CD14-positive monocyte (primary cell): ENCODE data around the gene CHTOP. TPM values are rescaled to one million over a fixed set of nuclear protein-coding genes. Genes with fewer than 3 reads are reported as not detected.
A peak's percentile ranks its signal among the peaks of the same experiment; 100 is the strongest.

Experiments
- DNase-seq, 3 donors: peaks; one replicate each; pipeline ENCODE4 v3.0.0-alpha.2; 2011 to 2022
- H2AFZ ChIP-seq: 2 replicates; pipeline ENCODE4 v1.6.0; 2012; ENCODE audit warnings: mild to moderate bottlenecking, low read depth, low read length, inconsistent platforms; ENCODE audit not compliant: insufficient read depth, poor library complexity, severe bottlenecking
- H3K27ac ChIP-seq, 2 donors: 1 replicate in 1 of 2; 2 replicates in 1 of 2; pipeline ENCODE4 v1.5.1; 2012 to 2013; ENCODE audit warnings: low read length in 2 of 2, control low read depth in 1 of 2, inconsistent platforms in 1 of 2, low read depth in 1 of 2, mild to moderate bottlenecking in 1 of 2
- H3K27me3 ChIP-seq, 2 donors: one replicate each; pipeline versions ENCODE4 v1.6.0 to v1.6.1; 2011 to 2013; ENCODE audit warnings: low read length in 2 of 2; ENCODE audit not compliant: control insufficient read depth in 2 of 2, insufficient read depth in 2 of 2
- H3K36me3 ChIP-seq, 2 donors: replicated peaks in 1 of 2; 1 replicate in 1 of 2; 2 replicates in 1 of 2; pipeline versions ENCODE4 v1.5.1 to v1.6.1; 2012 to 2013; ENCODE audit warnings: low read length in 2 of 2, control low read depth in 1 of 2, inconsistent platforms in 1 of 2, mild to moderate bottlenecking in 1 of 2; ENCODE audit not compliant: insufficient read depth in 2 of 2, control insufficient read depth in 1 of 2
- H3K4me1 ChIP-seq, 2 donors: 1 replicate in 1 of 2; 2 replicates in 1 of 2; pipeline versions ENCODE4 v1.5.1 to v1.6.1; 2012 to 2013; ENCODE audit warnings: low read length in 2 of 2, control low read depth in 1 of 2, inconsistent platforms in 1 of 2, mild to moderate bottlenecking in 1 of 2, moderate library complexity in 1 of 2; ENCODE audit not compliant: insufficient read depth in 2 of 2, control insufficient read depth in 1 of 2
- H3K4me2 ChIP-seq: replicated peaks from 2 replicates; pipeline ENCODE3; 2012; ENCODE audit warnings: low read length, moderate library complexity, mild to moderate bottlenecking; ENCODE audit not compliant: poor library complexity, severe bottlenecking; ENCODE audit errors: extremely low read depth
- H3K4me3 ChIP-seq, 3 experiments: fragments of 200-600 bp in 1 of 3; sonication (generic) in 1 of 3; replicated peaks in 1 of 3; 1 replicate in 2 of 3; 2 replicates in 1 of 3; pipeline ENCODE4 v1.5.1; 2011 to 2013; ENCODE audit warnings: low read length in 3 of 3, mild to moderate bottlenecking in 3 of 3, control low read depth in 2 of 3, low read depth in 2 of 3, inconsistent platforms in 1 of 3, moderate library complexity in 1 of 3
- H3K79me2 ChIP-seq: 2 replicates; pipeline ENCODE4 v1.6.0; 2012; ENCODE audit warnings: mild to moderate bottlenecking, control low read depth, inconsistent platforms, low read length, moderate library complexity; ENCODE audit not compliant: insufficient read depth
- H3K9ac ChIP-seq: 2 replicates; pipeline ENCODE4 v1.6.0; 2017; ENCODE audit warnings: low read length, mild to moderate bottlenecking; ENCODE audit not compliant: insufficient read depth, poor library complexity, severe bottlenecking
- H3K9me3 ChIP-seq, 2 donors: replicated peaks in 1 of 2; 1 replicate in 1 of 2; 2 replicates in 1 of 2; pipeline versions ENCODE4 v1.5.1 to v1.6.1; 2012 to 2013; ENCODE audit warnings: low read length in 2 of 2, control low read depth in 1 of 2; ENCODE audit not compliant: control insufficient read depth in 1 of 2, insufficient read depth in 1 of 2
- H4K20me1 ChIP-seq: 2 replicates; pipeline ENCODE4 v1.6.0; 2012; ENCODE audit warnings: mild to moderate bottlenecking, low read length, control low read depth, moderate library complexity; ENCODE audit not compliant: insufficient read depth
- H3K27ac Mint-ChIP-seq, 7 donors: one replicate each; pipeline ENCODE4 v1.8.0; 2020; ENCODE audit warnings: mild to moderate bottlenecking in 7 of 7, mixed read lengths in 7 of 7, moderate library complexity in 6 of 7, inconsistent platforms in 2 of 7
- H3K27me3 Mint-ChIP-seq, 3 donors: one replicate each; pipeline ENCODE4 v1.8.0; 2021 to 2022; ENCODE audit warnings: low read depth in 3 of 3, mild to moderate bottlenecking in 3 of 3, mixed read lengths in 3 of 3, moderate library complexity in 3 of 3, inconsistent platforms in 1 of 3
- H3K36me3 Mint-ChIP-seq, 2 donors: one replicate each; pipeline ENCODE4 v1.8.0; 2020; ENCODE audit warnings: mixed read lengths in 2 of 2, inconsistent platforms in 1 of 2, mild to moderate bottlenecking in 1 of 2
- H3K4me1 Mint-ChIP-seq: one replicate; pipeline ENCODE4 v1.8.0; 2020; ENCODE audit warnings: mild to moderate bottlenecking, mixed read lengths
- H3K4me3 Mint-ChIP-seq, 2 donors: one replicate each; pipeline ENCODE4 v1.8.0; 2020; ENCODE audit warnings: mild to moderate bottlenecking in 2 of 2, mixed read lengths in 2 of 2, moderate library complexity in 1 of 2
- H3K9me3 Mint-ChIP-seq, 7 donors: one replicate each; pipeline ENCODE4 v1.8.0; 2020 to 2022; ENCODE audit warnings: mixed read lengths in 7 of 7, mild to moderate bottlenecking in 6 of 7, moderate library complexity in 6 of 7, inconsistent platforms in 2 of 7
- CTCF ChIP-seq: fragments of 200-600 bp; IDR thresholded peaks from one replicate; pipeline ENCODE4 v1.8.0; 2022; ENCODE audit warnings: antibody characterized with exemption, mild to moderate bottlenecking
- WGBS: methylation state at CpG from one replicate; pipeline ENCODE4 v1.1.5; 2013; ENCODE audit warnings: missing lambda C conversion rate; ENCODE audit not compliant: insufficient coverage; 5-methylcytosine and 5-hydroxymethylcytosine counted together
- intact Hi-C, 2 donors: fragments of 100-400 bp; cut with micrococcal nuclease; formaldehyde crosslinking; loops; one replicate each; pipeline versions ENCODE4 v1.15.0 to v1.15.1; 2023
- polyA plus RNA-seq, 3 donors: library from polyadenylated mRNA; depleted of rRNA in 1 of 3; unstranded in 2 of 3; stranded (reverse) in 1 of 3; fragments of 300-500 nt in 2 of 3; fragments of >200 nt in 1 of 3; fragmentation: Illumina TruSeq in 2 of 3; gene quantifications; 1 replicate in 2 of 3; 2 replicates in 1 of 3; pipeline ENCODE4 v1.2.3, GENCODE V29; 2012 to 2021

Gene CHTOP
- polyA plus RNA-seq, 3 donors = 28.1 to 56.2 (median 38.2) TPM

- Histone ChIP-seq H3K9me3 (no peaks in the 10 kb centered on the region), H4K20me1 (peaks cover 91% of the 10 kb centered on the region), H2AFZ (no peak overlapping the region), H3K27me3 (no peaks in the 10 kb centered on the region), H3K36me3 (peaks cover 97 to 100% of the 10 kb centered on the region in 2 donors), H3K79me2 (peaks cover 99% of the 10 kb centered on the region), H3K4me2 (no peak overlapping the region), H3K4me3 (no peak overlapping the region), H3K4me1 (peaks cover 6 to 14% of the 10 kb centered on the region in 2 donors), H3K9ac (no peak overlapping the region), H3K27ac (no peak overlapping the region)
- TF ChIP-seq CTCF = no peak
- Mint-ChIP-seq H3K9me3 (no peaks in the 10 kb centered on the region), H3K27me3 (peaks cover 0 to 2% (median 0%) of the 10 kb centered on the region in 3 donors), H3K27ac (no peak overlapping the region), H3K36me3 (peaks cover 87 to 100% of the 10 kb centered on the region in 2 donors), H3K4me1 (peaks cover 20% of the 10 kb centered on the region), H3K4me3 (no peak overlapping the region)
- DNase-seq = no peak
- WGBS = 80% methylated on average over 1 of the region's 6 CpGs
- intact Hi-C loops = no loop called here
Measured at GRCh38 chr1:153640861-153641260, 7.0 kb downstream of the CHTOP start.

GRCh38 chr1:153642161-153642560, 8.3 kb downstream of the CHTOP start:
- Mint-ChIP-seq H3K4me3 (no peak overlapping the region), H3K36me3 (peaks cover 80 to 95% of the 10 kb centered on the region in 2 donors), H3K4me1 (peaks cover 33% of the 10 kb centered on the region), H3K9me3 (no peaks in the 10 kb centered on the region), H3K27ac (peak overlapping the region in 1 of 7 donors; percentile 58), H3K27me3 (peaks cover 0 to 2% (median 0%) of the 10 kb centered on the region in 3 donors)
- no peak overlapping the region for H3K4me3 ChIP-seq
- intact Hi-C loops = no loop called here
- H3K27ac ChIP-seq = peak overlapping the region in 1 of 2 donors; percentile 32
- H3K4me1 ChIP-seq = peaks cover 19 to 25% of the 10 kb centered on the region in 2 donors
- no peak for TF ChIP-seq CTCF
- DNase-seq = no peak
- H3K79me2 ChIP-seq = peaks cover 87% of the 10 kb centered on the region
- no peak overlapping the region for H3K4me2 ChIP-seq
- 100% methylated on average over 4 of the region's 11 CpGs for WGBS
- H3K9ac ChIP-seq = no peak overlapping the region
- H3K9me3 ChIP-seq = no peaks in the 10 kb centered on the region
- H3K27me3 ChIP-seq = no peaks in the 10 kb centered on the region
- H3K36me3 ChIP-seq = peaks cover 84 to 92% of the 10 kb centered on the region in 2 donors
- no peak overlapping the region for H2AFZ ChIP-seq
- H4K20me1 ChIP-seq = peaks cover 79% of the 10 kb centered on the region
